Measurements from ENCODE around the gene DCDC2.

GRCh38 chr6:24214984-24215383 lies 142.9 kb downstream of the DCDC2 start:
- TF ChIP-seq POLR2A (IDR thresholded peaks at IDR 0.05; ENCODE audit: low read length) = no peak
- TF ChIP-seq GATA1 (IDR thresholded peaks at IDR 0.05; ENCODE audit: low read depth, low read length) = no peak
